ENCODE data around the gene TSPAN12. TPM values are rescaled to one million over a fixed set of nuclear protein-coding genes. Genes with fewer than 3 reads are reported as not detected.

The TSPAN12 gene
- total RNA-seq, 1 donor from 2014 or later: 11.7 TPM

Other genes starting within 250 kb of the TSPAN12 start
- 9.1 and 11.0 TPM in 2 replicates for gene ING3, start 92.6 kb upstream of the TSPAN12 start, total RNA-seq
- 0.80 and 2.1 TPM in 2 replicates for gene CPED1, start 130.6 kb upstream of the TSPAN12 start, total RNA-seq

Measured in epithelial cell of proximal tubule (primary cell).